Fibroblast of skin of right quadriceps (primary cell): ENCODE data around the gene HBD.
A peak's percentile ranks its signal among the peaks of the same experiment; 100 is the strongest.
"Not testable (repeated sequence)": the region's sequence is repeated elsewhere in the genome, so short reads cannot be mapped to it uniquely, and the experiment has no call there.

ENCODE experiments used
- DNase-seq: peaks from one replicate; pipeline ENCODE4 v3.0.0-alpha.2; 2013

The HBD gene

DNA sequence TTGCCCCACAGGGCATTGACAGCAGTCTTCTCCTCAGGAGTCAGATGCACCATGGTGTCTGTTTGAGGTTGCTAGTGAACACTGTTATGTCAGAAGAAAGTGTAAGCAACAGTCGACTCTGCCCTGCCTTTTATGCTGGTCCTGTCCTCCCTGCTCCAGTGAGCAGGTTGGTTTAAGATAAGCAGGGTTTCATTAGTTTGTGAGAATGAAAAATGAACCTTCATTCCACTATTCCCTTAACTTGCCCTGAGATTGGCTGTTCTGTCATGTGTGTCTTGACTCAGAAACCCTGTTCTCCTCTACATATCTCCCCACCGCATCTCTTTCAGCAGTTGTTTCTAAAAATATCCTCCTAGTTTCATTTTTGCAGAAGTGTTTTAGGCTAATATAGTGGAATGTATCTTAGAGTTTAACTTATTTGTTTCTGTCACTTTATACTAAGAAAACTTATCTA lies at the start of gene HBD:
Gene HBD, minus strand, starts transcription at position 103 of the 454 bp plus-strand sequence. Its CDS starts 50 bp downstream, at position 53.
- DNase-seq: no peak

DNA sequence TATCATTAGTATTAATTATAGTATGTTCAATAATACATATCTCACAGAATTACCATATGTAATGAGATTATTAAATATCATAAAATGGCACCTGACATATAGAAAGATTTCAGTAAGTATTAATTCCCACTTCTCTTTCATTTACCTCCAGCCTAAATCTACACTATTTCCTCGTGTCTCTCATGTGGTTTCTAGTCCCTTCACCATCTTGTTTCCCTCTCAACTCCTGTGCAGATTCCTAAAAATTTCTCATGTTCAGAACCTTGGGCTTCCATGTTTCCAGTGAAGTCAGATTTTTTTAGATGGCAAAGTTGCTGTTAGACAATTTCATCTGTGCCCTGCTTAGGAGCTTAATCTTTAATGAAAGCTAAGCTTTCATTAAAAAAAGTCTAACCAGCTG lies 49.6 kb upstream of the HBD start:
- DNase-seq: no peak

DNA sequence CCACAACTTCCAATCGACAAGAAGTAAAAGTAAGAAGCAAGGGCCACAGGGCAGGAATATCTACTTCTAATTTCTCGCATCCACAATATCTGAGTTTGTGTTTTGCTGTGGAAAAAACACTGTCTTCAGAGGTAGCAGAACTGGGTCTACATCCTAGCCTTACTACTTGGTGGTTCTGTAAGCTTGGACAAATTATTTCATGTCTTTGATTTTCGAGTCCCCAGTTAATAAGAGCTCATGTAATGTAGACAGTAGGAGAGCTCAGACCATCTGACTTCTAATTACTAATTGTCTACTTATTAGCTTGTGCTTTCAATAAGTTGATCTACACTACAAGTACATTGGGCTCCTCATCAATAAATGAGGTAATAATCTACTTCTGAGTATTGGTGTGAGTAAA lies 48.8 kb upstream of the HBD start:
- DNase-seq: no peak

DNA sequence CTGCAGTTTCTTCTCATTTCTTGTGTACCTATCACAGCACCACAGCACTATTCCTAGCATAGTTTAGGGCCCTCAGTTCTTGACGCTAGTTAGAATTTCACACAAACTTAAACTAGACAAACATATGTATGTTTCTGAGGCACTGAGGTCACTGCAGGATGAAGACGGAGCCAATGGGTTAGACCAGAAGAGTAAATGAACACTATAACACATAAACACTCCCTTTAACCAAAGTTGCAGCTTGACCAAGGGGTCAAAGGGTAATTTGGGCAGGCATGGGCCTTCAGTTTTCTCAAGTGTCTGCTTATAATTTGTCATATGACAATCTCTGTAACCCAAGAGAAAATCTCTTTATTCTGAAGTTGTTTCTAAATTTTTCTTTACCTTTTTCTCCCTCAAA lies 48.3 kb upstream of the HBD start:
- no peak for DNase-seq

- no peak for DNase-seq
Measured at GRCh38 chr11:5281596-5281995, 47.3 kb upstream of the HBD start.

DNA sequence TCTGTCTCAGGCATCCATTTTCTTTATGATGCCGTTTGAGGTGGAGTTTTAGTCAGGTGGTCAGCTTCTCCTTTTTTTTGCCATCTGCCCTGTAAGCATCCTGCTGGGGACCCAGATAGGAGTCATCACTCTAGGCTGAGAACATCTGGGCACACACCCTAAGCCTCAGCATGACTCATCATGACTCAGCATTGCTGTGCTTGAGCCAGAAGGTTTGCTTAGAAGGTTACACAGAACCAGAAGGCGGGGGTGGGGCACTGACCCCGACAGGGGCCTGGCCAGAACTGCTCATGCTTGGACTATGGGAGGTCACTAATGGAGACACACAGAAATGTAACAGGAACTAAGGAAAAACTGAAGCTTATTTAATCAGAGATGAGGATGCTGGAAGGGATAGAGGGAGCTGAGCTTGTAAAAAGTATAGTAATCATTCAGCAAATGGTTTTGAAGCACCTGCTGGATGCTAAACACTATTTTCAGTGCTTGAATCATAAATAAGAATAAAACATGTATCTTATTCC lies 46.4 kb upstream of the HBD start:
- peak; percentile 94 for DNase-seq

- no peak for DNase-seq
Measured at GRCh38 chr11:5279471-5280090, 45.3 kb upstream of the HBD start.

DNA sequence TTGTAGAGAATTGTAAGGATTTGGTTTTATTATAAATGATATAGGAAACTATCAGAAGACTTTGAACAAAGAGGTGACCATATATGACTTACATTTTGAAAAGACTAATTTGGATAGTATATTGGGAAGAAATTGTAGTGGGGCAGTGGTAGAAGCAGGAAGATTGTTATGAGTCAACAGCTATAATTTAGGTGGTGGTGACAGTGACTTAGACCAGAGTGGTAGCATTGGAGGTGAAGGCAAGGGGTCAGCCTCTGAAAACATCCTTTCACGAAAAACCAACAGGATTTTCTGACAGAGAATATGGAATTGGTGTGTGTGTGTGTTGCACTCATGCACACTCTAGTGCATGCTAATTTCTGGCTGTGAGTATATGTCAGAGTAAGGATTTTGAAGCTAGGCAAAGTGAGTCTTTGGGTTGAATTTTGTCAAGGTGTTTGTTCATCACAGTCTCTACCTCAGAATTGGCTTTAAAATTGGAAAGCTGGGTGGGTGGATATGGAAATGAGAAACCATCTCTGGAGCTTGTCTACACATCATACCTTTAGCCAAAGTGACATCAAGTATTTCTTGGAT lies 43.6 kb upstream of the HBD start:
- DNase-seq: peak; percentile 9

- DNase-seq: no peak
Measured at GRCh38 chr11:5276697-5277096, 42.4 kb upstream of the HBD start.

GRCh38 chr11:5275369-5276110 lies 41.3 kb upstream of the HBD start:
- no peak for DNase-seq

DNA sequence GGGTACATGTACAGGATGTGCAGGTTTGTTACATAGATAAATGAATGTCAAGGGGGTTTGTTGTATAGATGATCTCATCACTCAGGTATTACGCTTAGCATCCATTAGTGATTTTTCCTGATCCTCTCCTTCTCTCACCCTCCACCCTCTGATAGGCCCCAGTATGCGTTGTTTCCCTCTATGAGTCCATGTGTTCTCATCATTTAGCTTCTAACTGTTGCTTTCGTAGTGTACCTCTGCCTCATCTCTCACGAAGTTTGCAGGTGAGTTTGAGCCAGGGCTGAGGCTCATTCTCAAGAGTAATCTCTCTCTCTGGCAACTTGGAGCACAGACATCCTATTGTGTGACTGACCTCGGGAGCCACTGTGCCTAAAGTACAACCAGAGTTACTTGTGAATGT lies 40.1 kb upstream of the HBD start:
- no peak for DNase-seq

- DNase-seq: no peak
Measured at GRCh38 chr11:5272395-5273017, 38.2 kb upstream of the HBD start.

DNA sequence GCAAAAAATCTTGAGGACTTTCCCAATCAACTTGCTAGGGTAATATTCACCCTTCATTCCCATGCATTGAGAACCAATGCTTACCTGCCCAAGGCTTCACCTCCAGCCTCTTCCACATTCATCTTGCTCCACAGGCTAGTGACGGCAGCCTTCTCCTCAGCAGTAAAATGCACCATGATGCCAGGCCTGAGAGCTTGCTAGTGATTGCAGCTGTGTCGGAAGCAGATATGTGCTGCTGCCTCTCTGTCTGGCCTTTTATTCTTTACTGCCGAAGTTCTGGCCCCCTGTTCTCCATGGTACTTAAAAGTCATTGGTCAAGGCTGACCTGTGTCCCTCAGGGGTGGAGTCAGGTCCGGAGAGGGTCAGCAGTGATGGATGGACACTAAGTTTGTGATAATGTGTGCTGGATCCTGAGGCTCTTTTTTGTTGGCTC lies 35.4 kb upstream of the HBD start, which contains the start of gene HBE1:
Gene HBE1, minus strand, starts transcription at position 231 of the 433 bp plus-strand sequence. Its CDS starts 55 bp downstream, at position 176.
- DNase-seq: no peak

DNA sequence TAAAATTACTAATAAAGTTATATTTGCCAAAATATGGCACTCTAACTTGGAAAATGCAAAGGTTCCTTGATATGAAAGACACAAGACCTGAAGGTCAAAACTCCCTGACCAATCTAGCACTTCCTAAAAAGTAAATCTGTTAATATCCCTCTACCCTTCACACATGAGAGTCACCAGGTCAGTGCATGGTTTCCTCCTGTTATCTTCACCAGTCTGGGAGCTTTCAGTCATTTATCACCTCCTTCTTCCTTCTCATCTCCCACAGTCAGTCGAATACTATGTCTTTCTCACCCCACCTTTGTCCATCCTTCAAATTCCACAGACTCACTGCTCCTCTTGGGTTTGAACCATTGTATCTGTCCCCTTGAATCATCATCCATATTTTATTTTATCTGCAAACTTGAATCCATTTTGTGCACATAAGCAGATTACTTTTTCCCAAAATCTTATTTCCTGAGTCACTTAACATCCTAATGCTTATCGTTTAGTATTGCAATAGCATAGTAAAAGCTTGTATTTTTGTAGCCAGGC lies 32.8 kb upstream of the HBD start:
- no peak for DNase-seq

- no peak for DNase-seq
Measured at GRCh38 chr11:5266609-5267008, 32.3 kb upstream of the HBD start.

GRCh38 chr11:5265832-5266231 lies 31.5 kb upstream of the HBD start:
- DNase-seq: no peak

GRCh38 chr11:5258543-5259262 lies 24.4 kb upstream of the HBD start:
- DNase-seq: no peak

- no peak for DNase-seq
Measured at GRCh38 chr11:5257296-5257695, 23.0 kb upstream of the HBD start.

GRCh38 chr11:5254646-5255413 lies 20.5 kb upstream of the HBD start, which contains the start of gene HBG2:
HBG2 (minus strand) TSS chr11:5254781; CDS start chr11:5254728, 53 bp downstream.
- DNase-seq: not testable (repeated sequence)

DNA sequence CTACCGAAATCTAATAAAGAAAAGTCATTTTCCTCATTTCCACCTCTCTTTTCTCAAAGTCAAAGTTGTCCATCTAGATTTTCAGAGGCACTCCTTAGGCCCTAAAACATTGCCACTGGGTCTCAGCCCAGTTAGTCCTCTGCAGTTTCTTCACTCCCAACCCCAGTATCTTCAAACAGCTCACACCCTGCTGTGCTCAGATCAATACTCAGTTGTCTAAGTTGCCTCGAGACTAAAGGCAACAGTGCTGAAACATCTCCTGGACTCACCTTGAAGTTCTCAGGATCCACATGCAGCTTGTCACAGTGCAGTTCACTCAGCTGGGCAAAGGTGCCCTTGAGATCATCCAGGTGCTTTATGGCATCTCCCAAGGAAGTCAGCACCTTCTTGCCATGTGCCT lies 19.7 kb upstream of the HBD start:
- DNase-seq: not testable (repeated sequence)

DNA sequence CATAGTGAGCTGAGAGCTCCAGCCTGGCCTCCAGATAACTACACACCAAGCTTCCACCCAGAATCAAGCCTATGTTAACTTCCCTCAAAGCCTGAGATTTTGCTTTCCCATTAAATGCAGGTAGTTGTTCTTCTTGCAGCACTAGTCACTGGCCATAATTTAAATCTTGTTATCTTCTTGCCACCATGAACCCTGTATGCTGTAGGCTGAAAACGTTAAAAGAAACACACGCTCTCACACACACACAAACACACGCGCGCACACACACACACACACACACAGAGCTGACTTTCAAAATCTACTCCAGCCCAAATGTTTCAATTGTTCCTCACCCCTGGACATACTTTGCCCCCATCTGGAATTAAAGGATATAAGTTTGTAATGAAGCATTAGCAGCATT lies 19.2 kb upstream of the HBD start:
- DNase-seq: not testable (repeated sequence)

DNA sequence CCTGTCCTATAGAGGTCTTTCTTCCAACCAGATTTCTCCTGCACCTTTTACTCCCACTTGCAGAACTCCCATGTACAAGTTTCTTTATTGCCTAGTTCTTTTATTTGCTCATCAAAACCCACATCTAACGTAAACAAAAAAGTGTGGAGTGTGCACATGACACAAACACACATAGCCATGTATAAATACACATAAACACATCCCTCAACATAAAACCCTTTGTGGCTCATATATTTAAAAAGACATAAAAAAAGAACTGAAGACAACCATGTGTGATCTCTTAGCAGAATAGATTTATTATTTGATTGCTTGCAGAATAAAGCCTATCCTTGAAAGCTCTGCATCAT lies 18.6 kb upstream of the HBD start:
- DNase-seq: no peak
